NB4 (cell line): Measurements from ENCODE around the gene KAZN.

Experiments
- CTCF ChIP-seq: IDR thresholded peaks from one replicate; pipeline ENCODE4 v1.5.1; 2012; ENCODE audit warnings: low read depth, low read length
- MAX ChIP-seq: IDR thresholded peaks from 2 replicates; pipeline ENCODE4 v1.6.1; 2011; ENCODE audit warnings: low read depth, low read length

GRCh38 chr1:14639291-14640050, 41.0 kb downstream of the KAZN start:
- TF ChIP-seq CTCF, result no peak
- no peak for TF ChIP-seq MAX
